Measurements from ENCODE around the gene ABCB8.

Gene ABCB8

DNA sequence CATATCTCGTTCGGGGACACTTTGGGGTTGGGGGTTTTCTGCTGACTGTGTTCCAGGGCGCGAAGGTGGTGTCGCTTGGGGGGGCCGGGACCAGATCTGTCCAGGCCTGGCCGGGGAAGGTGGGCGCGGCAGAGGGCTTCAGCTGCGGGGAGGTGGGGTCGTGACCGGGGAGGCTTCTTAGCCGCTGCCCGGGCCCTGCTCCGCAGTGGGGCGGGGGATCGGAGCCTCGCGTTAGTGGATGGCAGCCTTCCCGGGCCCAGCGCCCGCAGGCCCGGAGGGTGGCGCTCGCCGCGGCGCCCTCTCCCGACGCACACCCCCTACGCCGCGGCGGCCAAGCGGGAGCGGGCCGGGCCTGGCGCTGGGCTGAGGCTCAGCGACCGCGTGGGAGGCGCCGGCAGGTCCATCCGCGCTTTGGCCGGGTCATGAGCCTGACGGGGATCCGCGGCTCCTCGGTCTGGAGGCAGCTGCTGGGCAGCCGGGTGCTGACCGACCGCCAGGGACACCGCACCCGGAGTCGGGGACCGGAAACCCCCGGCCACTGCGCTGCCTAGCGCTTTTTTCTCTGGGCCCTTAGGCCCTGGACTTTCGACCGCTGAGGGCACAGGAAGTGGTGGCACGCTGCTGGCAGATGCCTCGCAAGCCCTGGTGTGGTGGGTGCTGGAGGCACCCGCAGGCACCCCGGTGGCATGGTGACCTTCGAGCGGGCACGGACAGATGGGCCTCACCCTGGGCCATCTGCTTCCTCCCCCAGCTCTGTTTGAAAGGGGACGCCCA, 59.2 kb downstream of the ABCB8 start:
- DNase-seq (ENCODE audit: low read depth, low spot score): no peak

DNA sequence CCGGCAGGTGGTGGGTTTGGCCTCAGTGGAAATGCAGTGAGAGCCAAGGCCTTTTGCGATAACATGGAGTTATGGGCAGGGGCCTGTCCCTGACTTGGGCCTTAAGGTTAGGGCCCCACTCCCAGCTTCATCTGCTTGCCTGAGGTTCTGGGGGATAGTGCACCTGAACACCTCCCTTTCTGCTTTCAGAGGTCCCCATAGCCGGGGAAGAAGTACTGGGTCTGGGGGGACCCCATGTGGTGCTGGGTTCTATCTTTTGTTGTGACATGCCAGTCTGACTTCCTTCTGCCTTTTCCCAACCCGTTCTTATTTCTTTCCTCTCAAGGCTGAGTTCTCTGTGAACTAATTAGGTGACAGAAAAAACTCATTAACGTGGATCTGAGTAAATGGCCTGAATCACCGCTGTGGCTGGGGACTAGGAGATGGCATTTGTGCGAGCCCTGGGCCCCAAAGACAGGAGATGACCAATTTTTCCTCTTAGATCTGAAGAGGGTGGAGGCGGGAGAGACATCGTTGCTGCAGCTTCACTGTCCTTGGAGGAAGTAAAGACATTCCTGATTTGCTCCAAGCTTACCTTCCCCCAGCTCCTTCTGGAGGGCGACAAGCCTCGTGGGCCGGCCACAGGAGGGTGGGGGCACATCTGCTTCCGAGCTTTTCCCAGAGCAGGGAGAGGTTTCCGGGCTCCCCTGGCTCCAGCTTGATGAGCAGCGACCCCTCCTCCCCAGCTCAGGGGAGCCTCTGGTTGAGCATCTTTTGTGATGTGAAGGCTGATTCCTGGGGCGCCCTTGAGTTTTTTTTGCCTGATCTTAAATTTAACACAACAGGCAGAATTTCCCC, 60.0 kb downstream of the ABCB8 start:
- DNase-seq (ENCODE audit: low read depth, low spot score): no peak

DNA sequence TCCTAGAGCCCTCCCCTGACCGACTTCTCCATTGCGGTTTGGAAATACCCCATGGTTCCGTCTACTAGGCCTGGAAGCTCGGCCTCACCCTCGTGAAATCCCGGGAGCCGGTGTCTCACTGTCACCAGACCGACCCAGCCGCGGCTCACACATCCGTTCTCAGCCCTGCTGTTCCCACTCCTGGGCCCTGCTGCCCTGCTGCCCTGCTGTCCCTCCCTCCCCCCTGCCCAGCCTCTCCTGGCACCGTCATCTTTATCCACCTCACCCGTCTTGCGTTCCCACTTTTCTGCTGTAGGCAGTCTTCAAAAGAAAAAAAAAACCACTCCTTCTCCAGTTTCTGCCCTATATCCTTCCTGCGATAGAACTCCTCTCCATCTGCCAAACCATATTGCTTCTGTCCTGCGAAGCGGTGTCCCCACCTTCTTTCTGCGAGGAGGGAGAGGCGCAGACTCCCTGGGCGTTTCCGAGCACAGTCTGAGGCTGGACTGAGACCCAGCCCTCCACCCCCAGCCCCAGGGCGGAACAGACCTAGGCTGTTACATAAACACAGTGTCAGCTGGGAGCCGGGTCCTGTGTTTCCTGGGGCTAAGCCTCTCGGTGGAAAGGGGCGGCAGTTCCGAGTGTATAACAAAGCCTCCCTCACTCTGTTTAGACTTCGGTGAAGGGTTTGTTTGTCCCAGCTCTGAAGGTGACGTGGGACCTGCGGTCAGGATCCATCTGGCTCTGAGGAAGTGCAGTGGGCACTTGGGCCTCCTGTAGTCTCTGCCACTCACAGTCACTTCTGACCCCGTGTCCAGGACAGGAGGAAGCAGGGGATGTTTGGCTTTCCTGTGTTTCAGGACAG, 60.8 kb downstream of the ABCB8 start:
- DNase-seq (ENCODE audit: low read depth, low spot score): no peak

DNA sequence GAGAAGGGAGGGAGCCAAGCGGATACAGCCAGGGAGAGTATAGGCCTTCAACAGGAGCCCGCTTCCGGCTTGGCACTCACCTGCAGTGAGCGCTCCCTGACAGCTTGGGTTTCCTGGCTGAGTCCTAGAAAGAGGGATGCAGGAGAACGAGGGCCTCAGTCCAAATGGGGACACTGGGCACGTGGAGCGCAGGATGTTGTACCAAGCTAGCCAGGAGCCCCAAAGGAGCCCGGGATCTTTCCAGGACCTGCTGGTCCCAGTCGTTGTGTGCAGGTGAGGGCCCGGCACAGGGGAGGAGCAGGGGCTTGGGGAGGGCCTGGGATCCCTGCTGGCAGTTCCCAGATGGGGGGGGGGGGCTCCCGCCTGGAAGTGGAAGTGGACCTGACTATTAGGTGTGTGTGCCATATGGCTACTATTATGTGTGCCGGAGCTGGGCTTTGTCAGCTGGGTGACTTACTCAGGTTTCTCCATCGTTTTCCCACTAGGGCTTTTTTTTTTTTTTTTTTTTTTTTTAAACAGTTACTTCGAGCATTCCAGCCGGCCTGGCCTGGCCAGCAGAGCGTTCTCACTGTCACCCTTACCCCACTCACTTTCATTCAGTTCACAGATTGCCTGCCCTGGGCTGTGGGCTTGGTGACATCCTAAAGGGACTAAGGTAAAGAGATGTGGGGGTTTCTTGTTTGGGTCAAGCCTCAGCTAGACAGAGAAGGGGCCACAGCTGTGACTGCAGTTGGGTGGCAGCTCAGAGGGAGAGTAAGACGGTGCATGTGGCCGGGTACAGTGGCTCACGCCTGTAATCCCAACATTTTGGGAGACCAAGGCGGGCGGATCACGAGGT, 61.9 kb downstream of the ABCB8 start:
- DNase-seq (ENCODE audit: low read depth, low spot score): no peak

DNA sequence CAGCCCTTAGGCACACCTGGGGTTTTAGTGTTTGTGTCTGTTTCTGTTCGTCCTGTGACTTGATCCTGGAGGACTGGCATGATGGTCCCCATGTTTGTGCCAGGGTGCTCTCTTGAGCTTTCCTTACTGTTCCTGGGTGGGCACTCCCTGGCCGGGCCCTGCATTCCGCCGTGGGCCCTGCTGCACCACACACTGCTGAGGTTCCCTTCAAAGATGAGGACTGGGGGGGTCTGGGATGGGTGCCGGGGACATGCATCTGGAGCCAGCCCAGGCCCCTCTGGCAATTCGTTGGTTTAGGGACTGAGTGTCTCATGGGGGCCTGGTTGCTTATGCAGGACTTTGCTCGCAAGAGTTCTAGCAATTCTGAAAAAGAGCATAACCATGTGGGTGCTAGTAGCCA, 62.8 kb downstream of the ABCB8 start:
- DNase-seq (ENCODE audit: low read depth, low spot score): no peak

DNA sequence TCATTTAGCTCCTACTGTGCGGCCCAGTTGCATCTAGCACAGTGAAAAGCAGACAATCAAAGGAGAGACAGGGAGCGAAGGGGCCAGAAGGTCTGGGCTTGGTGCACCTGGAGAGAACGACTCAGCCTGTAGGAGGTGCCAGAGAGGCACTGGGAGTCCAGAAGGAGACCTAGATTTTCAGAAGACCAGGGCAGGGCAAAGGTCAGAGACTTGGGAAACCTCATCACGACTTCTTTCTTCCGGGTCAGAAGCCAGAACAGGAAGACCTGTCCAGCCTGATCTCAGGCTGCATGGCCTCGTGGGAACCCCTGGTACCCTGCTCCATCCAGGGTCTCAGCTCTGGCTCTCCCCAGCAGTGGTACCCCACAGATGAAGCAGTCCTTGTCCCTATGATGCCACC, 63.2 kb downstream of the ABCB8 start:
- DNase-seq (ENCODE audit: low read depth, low spot score): no peak

DNA sequence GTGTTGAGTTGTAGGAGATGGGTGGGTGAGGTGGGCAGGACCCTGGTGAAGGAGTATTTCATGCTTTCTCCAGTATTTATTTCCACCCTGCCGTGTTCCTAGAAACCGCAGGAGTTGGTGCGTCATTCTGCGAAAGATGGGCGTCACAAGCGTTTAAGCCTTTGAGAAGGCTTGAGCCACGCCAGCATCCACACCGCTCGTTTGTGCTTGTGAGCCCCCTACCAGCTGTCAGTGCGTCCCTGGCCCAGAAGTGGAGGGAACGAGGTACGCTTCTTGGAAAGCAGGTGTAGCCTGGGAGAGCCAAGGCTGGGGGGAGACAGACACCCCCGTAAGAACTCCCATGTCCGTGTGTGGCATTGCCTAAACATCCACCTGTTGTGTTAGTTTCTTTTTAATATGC, 63.7 kb downstream of the ABCB8 start:
- DNase-seq (ENCODE audit: low read depth, low spot score): no peak

DNA sequence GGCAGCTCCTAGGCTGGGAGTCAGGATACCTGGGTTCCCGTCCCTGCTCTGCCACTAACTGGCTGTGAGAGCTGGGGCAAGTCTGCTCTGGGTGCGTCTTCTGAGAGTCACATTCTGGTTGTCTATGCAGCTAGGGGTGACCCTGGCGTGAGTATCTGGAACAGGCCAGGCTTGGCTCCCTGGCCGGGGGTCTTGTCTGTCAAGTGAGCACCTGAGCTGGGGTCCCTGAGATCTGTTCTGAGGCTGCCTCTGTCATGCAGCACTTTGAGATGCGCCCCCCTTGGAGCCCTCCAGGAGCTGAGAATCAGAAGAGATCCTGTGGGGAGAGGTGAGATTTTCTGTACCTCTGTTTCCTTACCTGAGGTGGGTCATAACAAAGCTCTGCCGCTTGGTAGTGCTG, 65.5 kb downstream of the ABCB8 start:
- no peak for DNase-seq (ENCODE audit: low read depth, low spot score)

DNA sequence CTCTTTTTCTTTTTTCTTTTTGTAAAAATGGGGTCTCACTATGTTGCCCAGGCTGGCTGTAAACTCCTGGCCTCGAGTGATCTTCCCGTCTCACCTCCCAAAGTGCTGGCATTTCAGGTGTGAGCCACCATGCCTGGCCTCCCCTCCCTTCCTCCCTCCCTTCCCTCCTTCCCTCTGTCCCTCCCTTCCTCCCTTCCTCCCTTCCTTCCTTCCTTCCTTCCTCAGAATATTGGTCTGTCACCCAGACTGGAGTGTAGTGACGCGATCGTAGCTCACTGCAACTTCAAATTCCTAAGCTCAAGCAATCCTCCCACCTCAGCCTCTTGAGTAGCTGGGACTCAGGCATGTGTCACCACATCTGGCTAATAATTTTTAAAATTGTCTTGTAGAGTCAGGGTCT, 66.4 kb downstream of the ABCB8 start:
- DNase-seq (ENCODE audit: low read depth, low spot score): no peak

DNA sequence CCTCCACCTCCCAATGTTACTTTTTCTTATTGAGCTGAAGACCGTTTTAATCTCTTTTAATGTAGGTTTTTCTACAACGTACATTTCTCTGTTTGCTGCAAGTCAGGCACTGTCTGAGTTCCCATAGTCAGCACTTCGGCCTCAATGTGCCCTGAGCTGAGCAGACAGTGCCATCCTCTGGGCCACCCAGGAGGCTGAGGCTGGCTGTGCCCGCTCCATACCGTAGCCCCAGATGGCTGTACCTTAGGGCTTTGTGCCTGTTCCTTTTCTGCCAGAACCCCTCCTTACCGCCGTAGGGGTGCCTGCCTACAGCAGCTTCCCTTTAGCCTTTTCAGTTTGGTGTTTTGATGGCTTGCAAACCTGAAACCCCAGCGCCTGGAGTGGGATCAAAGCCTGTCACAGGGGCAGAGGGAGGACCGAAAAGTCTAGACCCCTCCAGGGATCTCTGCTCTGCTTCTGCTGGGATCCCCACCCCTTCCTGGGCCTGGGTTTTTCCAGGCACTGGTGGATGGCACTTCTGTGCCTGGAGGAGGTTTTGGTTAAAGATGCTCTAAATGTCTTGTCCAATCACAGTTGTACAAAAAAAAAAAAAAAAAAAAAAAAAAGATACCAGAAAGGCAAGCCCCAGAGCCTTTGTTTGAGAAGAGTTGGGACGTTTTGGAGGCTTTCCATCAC, 67.0 kb downstream of the ABCB8 start:
- no peak for DNase-seq (ENCODE audit: low read depth, low spot score)

DNA sequence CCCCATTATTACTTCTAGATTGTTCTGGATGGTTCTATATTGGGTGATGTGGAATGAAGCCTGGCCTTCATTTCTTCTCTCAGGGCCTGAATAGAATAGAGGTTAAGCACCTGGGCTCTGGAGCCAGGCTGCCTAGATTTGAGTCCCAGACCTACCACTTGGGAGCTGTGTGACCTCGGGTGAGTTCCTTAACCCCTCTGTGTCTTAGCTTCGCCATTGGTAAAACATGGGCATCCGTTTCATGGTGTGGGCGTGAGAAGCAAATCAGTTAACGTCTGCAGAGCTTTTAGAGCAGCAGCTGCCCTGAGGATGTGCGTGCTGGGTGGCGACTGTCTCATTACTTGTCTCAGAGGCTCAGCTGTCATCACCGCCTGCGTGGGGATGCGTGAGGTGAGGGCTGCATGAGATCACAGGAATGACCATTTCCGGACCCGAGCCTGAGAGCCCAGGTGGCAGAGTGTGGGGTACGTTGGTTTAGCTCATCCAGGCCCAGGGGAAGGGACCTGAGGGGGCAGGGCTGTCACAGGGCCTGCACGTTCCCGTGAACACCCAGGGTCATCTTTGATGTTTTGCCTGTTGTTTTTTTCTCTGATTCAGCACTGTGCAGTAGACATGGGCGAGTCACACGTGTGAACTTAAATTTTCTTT, 67.7 kb downstream of the ABCB8 start:
- DNase-seq (ENCODE audit: low read depth, low spot score): no peak

Data from activated CD4-positive, CD25-positive, alpha-beta regulatory T cell treated with anti-CD3 and anti-CD28 coated beads, Interleukin-2, amount 50 U/mL, for 16 hours (primary cell).